ENCODE results near the gene UNC45B. TPM values are rescaled to one million over a fixed set of nuclear protein-coding genes. Genes with fewer than 3 reads are reported as not detected.

The UNC45B gene
- total and polyA plus RNA-seq, 7 experiments from 2014 or later: 0.10 to 0.62 (median 0.22) TPM

DNA sequence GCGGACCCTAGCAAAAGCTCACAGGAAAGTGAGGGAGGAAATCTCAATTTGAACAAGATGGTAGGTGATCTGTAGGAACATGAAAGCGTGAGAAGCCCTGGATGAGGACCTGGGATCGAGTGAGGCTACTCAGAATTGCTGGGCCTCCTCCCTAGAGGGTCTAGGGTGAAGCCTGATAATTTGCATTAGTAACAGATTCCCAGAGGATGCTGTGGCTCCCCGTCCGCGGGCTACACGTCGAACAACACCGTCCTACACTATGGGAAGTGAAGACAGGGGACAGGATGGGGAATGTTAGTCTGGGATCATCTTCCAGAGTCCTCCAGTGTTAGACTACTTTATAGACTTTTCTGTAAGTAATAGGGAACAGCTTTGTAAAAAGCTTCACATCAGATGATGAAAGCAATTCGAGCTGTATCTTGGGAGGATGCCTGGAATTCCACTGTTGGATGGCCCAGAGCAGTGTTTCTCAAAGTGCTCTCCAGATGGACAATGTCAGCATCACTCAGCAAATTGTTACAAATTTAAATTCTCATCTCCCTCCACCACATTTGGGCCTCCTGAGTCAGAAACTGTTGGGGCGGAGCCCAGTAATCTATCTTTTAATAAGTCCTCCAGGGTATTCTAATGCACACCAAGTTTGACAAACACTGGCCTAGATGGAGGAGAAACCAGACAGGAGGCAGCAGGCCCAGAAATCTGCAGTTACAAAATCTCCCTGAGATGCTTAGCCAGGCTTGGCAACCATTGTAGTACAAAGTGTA lies 19.7 kb upstream of the UNC45B start:
- no peak overlapping the region for H3K4me3 ChIP-seq (ENCODE audit: low read length)
- H3K9me3 ChIP-seq (ENCODE audit: control insufficient read depth in 2 of 3, low read length in 3 of 3): no peaks in the 10 kb centered on the region
- no peaks in the 10 kb centered on the region for H3K27me3 ChIP-seq (ENCODE audit: control insufficient read depth in 2 of 2, insufficient read depth in 2 of 2, low read length in 2 of 2)
- H3K36me3 Mint-ChIP-seq: peaks cover 0 to 14% (median 0%) of the 10 kb centered on the region in 5 donors
- ChIA-PET POLR2A (interaction anchor here (0.6 to 1.3 kb wide), 2 partner anchors 9 to 10 kb away, joined by 3 to 8 read pairs; no protein-coding TSS in a partner anchor), CTCF (interaction anchor here (0.9 to 1.8 kb wide), 3 partner anchors 8 to 411 kb away, joined by 3 read pairs; no protein-coding TSS in a partner anchor)
- no peaks in the 10 kb centered on the region for H3K4me1 Mint-ChIP-seq
- intact Hi-C loops (cut with micrococcal nuclease): no loop called here
- H3K4me3 Mint-ChIP-seq: no peak overlapping the region
- no peaks in the 10 kb centered on the region for H3K27me3 Mint-ChIP-seq
- H3K36me3 ChIP-seq (ENCODE audit: control insufficient read depth in 2 of 3, insufficient read depth in 3 of 3, low read length in 3 of 3): peaks cover 0 to 29% (median 0%) of the 10 kb centered on the region in 3 experiments
- no peaks in the 10 kb centered on the region for H3K4me1 ChIP-seq (ENCODE audit: control insufficient read depth in 2 of 2, insufficient read depth in 2 of 2, low read length in 2 of 2)
- H3K27ac Mint-ChIP-seq: no peak overlapping the region
- DNase-seq: no peak
- no peaks in the 10 kb centered on the region for H3K9me3 Mint-ChIP-seq
- no peak for ATAC-seq
- no peak overlapping the region for H3K27ac ChIP-seq (ENCODE audit: low read depth, low read length)

DNA sequence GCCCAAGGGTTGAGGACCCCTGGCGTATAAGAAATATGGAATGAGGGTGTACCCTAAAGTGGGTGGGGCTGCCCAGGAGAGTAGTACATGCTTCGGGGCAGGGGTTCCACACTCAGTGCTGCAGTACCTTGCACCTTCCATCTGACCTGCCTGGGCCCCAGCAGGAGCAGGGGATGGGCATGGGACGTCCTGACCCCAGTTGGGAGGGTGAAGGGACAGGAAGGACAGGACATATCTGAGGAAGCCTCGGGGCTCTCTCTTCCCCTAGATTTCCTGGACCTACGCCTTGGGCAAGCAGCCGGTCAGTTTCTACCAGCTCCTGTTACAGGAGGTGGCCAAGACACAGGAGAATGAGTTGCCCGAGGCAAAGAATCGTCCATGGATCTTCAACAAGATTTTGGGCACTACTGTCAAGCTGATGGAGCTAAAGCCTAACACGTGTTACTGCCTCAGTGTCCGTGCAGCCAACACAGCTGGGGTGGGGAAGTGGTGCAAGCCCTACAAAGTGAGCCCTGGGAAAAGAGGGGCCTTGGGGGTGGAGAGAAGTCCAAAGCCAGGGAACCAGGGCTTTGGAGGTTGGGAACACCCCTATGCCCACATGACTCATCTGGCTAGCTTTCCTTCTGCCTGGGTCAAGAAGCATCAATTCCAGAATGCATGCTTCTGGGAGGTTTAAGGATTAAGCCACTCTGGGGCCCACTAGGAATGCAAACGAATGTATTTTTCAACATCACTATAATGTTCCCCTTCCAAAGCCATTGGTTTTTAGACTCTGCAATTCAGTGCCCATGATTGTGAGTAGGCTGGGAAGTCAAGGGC lies 18.3 kb upstream of the UNC45B start:
- H3K9me3 Mint-ChIP-seq: no peaks in the 10 kb centered on the region
- Histone ChIP-seq H3K27me3 (ENCODE audit: control insufficient read depth in 2 of 2, insufficient read depth in 2 of 2, low read length in 2 of 2) (no peaks in the 10 kb centered on the region), H3K4me1 (ENCODE audit: control insufficient read depth in 2 of 2, insufficient read depth in 2 of 2, low read length in 2 of 2) (no peaks in the 10 kb centered on the region), H3K4me3 (ENCODE audit: low read length) (no peak overlapping the region), H3K9me3 (ENCODE audit: control insufficient read depth in 2 of 3, low read length in 3 of 3) (no peaks in the 10 kb centered on the region), H3K27ac (ENCODE audit: low read depth, low read length) (no peak overlapping the region), H3K36me3 (ENCODE audit: control insufficient read depth in 2 of 3, insufficient read depth in 3 of 3, low read length in 3 of 3) (peaks cover 6 to 44% (median 7%) of the 10 kb centered on the region in 3 experiments)
- peak overlapping the region in 3 of 9 donors; percentile 17 to 59 (median 38) for H3K27ac Mint-ChIP-seq
- DNase-seq (no peak), ATAC-seq (no peak)
- H3K4me1 Mint-ChIP-seq: no peaks in the 10 kb centered on the region
- ChIA-PET CTCF (interaction anchor here (0.6 to 1.8 kb wide), 3 partner anchors 9 to 47 kb away, joined by 3 read pairs; no protein-coding TSS in a partner anchor), POLR2A (interaction anchor here (0.7 kb wide), 1 partner anchor 179 kb away, joined by 3 read pairs; no protein-coding TSS in a partner anchor)
- intact Hi-C loops (cut with micrococcal nuclease): no loop called here
- no peaks in the 10 kb centered on the region for H3K27me3 Mint-ChIP-seq
- peaks cover 5 to 25% (median 8%) of the 10 kb centered on the region in 5 donors for H3K36me3 Mint-ChIP-seq
- H3K4me3 Mint-ChIP-seq: no peak overlapping the region

GRCh38 chr17:35129973-35130351 lies 17.7 kb upstream of the UNC45B start:
- ChIA-PET CTCF (interaction anchor here (1.4 kb wide), 1 partner anchor 9 kb away, joined by 3 read pairs; no protein-coding TSS in a partner anchor), POLR2A (interaction anchor here (1.5 kb wide), 1 partner anchor 113 kb away, joined by 3 read pairs; the partner anchor contains the start of gene SLFN5)
- Histone ChIP-seq H3K27me3 (ENCODE audit: control insufficient read depth in 2 of 2, insufficient read depth in 2 of 2, low read length in 2 of 2) (no peaks in the 10 kb centered on the region), H3K9me3 (ENCODE audit: control insufficient read depth in 2 of 3, low read length in 3 of 3) (no peaks in the 10 kb centered on the region), H3K36me3 (ENCODE audit: control insufficient read depth in 2 of 3, insufficient read depth in 3 of 3, low read length in 3 of 3) (peaks cover 6 to 50% (median 7%) of the 10 kb centered on the region in 3 experiments), H3K4me3 (ENCODE audit: low read length) (no peak overlapping the region), H3K27ac (ENCODE audit: low read depth, low read length) (no peak overlapping the region), H3K4me1 (ENCODE audit: control insufficient read depth in 2 of 2, insufficient read depth in 2 of 2, low read length in 2 of 2) (no peaks in the 10 kb centered on the region)
- peaks cover 5 to 28% (median 8%) of the 10 kb centered on the region in 5 donors for H3K36me3 Mint-ChIP-seq
- no peak overlapping the region for H3K4me3 Mint-ChIP-seq
- H3K4me1 Mint-ChIP-seq: no peaks in the 10 kb centered on the region
- DNase-seq (no peak), ATAC-seq (no peak)
- H3K27ac Mint-ChIP-seq: peak overlapping the region in 7 of 9 donors; percentile 17 to 90 (median 59)
- no peaks in the 10 kb centered on the region for H3K9me3 Mint-ChIP-seq
- no peaks in the 10 kb centered on the region for H3K27me3 Mint-ChIP-seq
- intact Hi-C loops (cut with micrococcal nuclease): no loop called here

- ChIA-PET CTCF (interaction anchor here (1.4 kb wide), 1 partner anchor 9 kb away, joined by 3 read pairs; no protein-coding TSS in a partner anchor), POLR2A (interaction anchor here (0.7 to 1.5 kb wide), 2 partner anchors 11 to 112 kb away, joined by 3 read pairs; partner anchors contain the start of gene SLFN5)
- Mint-ChIP-seq H3K4me1 (no peaks in the 10 kb centered on the region), H3K27me3 (no peaks in the 10 kb centered on the region), H3K9me3 (no peaks in the 10 kb centered on the region), H3K36me3 (peaks cover 6 to 33% (median 9%) of the 10 kb centered on the region in 5 donors), H3K4me3 (no peak overlapping the region), H3K27ac (peak overlapping the region in 5 of 9 donors; percentile 23 to 71 (median 38))
- DNase-seq: no peak
- Histone ChIP-seq H3K27ac (ENCODE audit: low read depth, low read length) (no peak overlapping the region), H3K4me3 (ENCODE audit: low read length) (no peak overlapping the region), H3K27me3 (ENCODE audit: control insufficient read depth in 2 of 2, insufficient read depth in 2 of 2, low read length in 2 of 2) (no peaks in the 10 kb centered on the region), H3K4me1 (ENCODE audit: control insufficient read depth in 2 of 2, insufficient read depth in 2 of 2, low read length in 2 of 2) (no peaks in the 10 kb centered on the region), H3K9me3 (ENCODE audit: control insufficient read depth in 2 of 3, low read length in 3 of 3) (no peaks in the 10 kb centered on the region), H3K36me3 (ENCODE audit: control insufficient read depth in 2 of 3, insufficient read depth in 3 of 3, low read length in 3 of 3) (peaks cover 6 to 54% (median 11%) of the 10 kb centered on the region in 3 experiments)
- ATAC-seq: no peak
- intact Hi-C loops (cut with micrococcal nuclease): no loop called here
Measured at GRCh38 chr17:35130392-35130791, 17.2 kb upstream of the UNC45B start.

DNA sequence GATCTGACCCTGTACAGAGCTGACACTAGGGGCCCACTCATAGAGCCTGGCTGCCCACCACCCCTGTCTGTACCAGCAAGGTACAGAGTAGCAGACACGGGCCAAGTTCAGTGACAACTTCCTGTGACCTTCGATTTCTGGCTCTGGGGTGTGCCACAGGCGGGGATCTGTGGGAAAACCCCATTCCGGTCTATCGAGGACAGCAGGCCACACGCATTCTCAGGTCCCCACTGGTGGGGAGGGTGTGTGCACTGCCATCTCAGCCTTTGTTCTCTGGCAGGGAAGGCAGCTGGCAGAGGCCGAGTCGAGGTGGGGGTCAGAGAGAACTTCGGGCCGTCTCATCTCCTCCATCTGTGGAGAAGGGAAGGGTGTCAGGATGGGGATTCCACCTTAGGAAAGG lies 15.5 kb upstream of the UNC45B start:
- no peak overlapping the region for H3K4me3 ChIP-seq (ENCODE audit: low read length)
- H3K27me3 ChIP-seq (ENCODE audit: control insufficient read depth in 2 of 2, insufficient read depth in 2 of 2, low read length in 2 of 2): no peaks in the 10 kb centered on the region
- H3K9me3 ChIP-seq (ENCODE audit: control insufficient read depth in 2 of 3, low read length in 3 of 3): no peaks in the 10 kb centered on the region
- intact Hi-C loops (cut with micrococcal nuclease): no loop called here
- no peak for ATAC-seq
- H3K36me3 ChIP-seq (ENCODE audit: control insufficient read depth in 2 of 3, insufficient read depth in 3 of 3, low read length in 3 of 3): peaks cover 18 to 71% (median 22%) of the 10 kb centered on the region in 3 experiments
- H3K4me1 ChIP-seq (ENCODE audit: control insufficient read depth in 2 of 2, insufficient read depth in 2 of 2, low read length in 2 of 2): no peaks in the 10 kb centered on the region
- H3K36me3 Mint-ChIP-seq: peaks cover 12 to 45% (median 14%) of the 10 kb centered on the region in 5 donors
- H3K27ac ChIP-seq (ENCODE audit: low read depth, low read length): no peak overlapping the region
- H3K4me1 Mint-ChIP-seq: no peaks in the 10 kb centered on the region
- H3K27ac Mint-ChIP-seq: peak overlapping the region in 1 of 9 donors; percentile 52
- H3K27me3 Mint-ChIP-seq: no peaks in the 10 kb centered on the region
- ChIA-PET CTCF (no interaction called here), POLR2A (no interaction called here)
- no peak overlapping the region for H3K4me3 Mint-ChIP-seq
- H3K9me3 Mint-ChIP-seq: no peaks in the 10 kb centered on the region
- DNase-seq: no peak

DNA sequence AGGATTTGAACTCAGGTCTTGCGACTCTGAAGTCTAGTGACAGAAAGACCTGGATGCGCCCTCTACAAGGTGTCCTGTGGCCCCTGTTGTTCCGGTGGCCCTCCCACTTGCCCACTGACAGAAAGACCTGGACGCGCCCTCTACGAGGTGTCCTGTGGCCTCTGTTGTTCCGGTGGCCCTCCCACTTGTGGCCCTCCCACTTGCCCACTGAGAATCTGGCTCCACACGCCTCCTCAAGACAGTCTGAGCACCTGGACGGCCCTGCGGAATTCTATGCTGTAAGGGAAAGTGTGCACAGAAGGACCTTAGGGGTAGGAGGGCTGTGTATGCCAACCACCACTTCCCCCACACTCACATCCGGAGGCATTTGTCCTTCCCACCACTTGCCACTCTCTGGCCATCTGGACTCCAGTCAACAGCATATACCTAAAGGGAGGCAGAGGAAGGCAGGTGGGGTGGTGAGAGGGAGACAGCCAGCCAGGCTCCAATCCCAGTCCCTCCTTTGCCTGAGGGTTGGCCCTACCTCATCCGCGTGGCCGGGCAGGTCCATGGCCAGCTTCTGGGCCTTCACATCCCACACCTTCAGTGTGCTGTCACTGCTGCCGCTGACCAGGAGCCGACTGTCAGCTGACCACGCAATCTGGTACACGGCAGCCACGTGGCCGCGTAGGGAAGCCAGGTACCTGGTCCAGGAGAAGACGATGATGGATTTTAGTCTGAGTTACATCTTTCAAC lies 14.6 kb upstream of the UNC45B start:
- H3K27me3 ChIP-seq (ENCODE audit: control insufficient read depth in 2 of 2, insufficient read depth in 2 of 2, low read length in 2 of 2): no peaks in the 10 kb centered on the region
- ATAC-seq (no peak), DNase-seq (no peak)
- H3K4me3 Mint-ChIP-seq: no peak overlapping the region
- no peaks in the 10 kb centered on the region for H3K9me3 Mint-ChIP-seq
- H3K36me3 ChIP-seq (ENCODE audit: control insufficient read depth in 2 of 3, insufficient read depth in 3 of 3, low read length in 3 of 3): peaks cover 22 to 80% (median 26%) of the 10 kb centered on the region in 3 experiments
- CTCF ChIA-PET: no interaction called here
- H3K4me1 ChIP-seq (ENCODE audit: control insufficient read depth in 2 of 2, insufficient read depth in 2 of 2, low read length in 2 of 2): no peaks in the 10 kb centered on the region
- no peak overlapping the region for H3K4me3 ChIP-seq (ENCODE audit: low read length)
- H3K36me3 Mint-ChIP-seq: peaks cover 12 to 45% (median 14%) of the 10 kb centered on the region in 5 donors
- no peaks in the 10 kb centered on the region for H3K4me1 Mint-ChIP-seq
- POLR2A ChIA-PET: interaction anchor here (1.2 kb wide), 1 partner anchor 81 kb away, joined by 6 read pairs; no protein-coding TSS in a partner anchor
- H3K27ac ChIP-seq (ENCODE audit: low read depth, low read length): no peak overlapping the region
- no peaks in the 10 kb centered on the region for H3K27me3 Mint-ChIP-seq
- no peaks in the 10 kb centered on the region for H3K9me3 ChIP-seq (ENCODE audit: control insufficient read depth in 2 of 3, low read length in 3 of 3)
- intact Hi-C loops (cut with micrococcal nuclease): no loop called here
- H3K27ac Mint-ChIP-seq: peak overlapping the region in 2 of 9 donors; percentile 51 to 52

Measured in naive thymus-derived CD4-positive, alpha-beta T cell (primary cell).